ENCODE results near the gene ICAM2.

Gene ICAM2
- 72.9 to 108 reads per million in 2 donors for total RNA-seq

DNA sequence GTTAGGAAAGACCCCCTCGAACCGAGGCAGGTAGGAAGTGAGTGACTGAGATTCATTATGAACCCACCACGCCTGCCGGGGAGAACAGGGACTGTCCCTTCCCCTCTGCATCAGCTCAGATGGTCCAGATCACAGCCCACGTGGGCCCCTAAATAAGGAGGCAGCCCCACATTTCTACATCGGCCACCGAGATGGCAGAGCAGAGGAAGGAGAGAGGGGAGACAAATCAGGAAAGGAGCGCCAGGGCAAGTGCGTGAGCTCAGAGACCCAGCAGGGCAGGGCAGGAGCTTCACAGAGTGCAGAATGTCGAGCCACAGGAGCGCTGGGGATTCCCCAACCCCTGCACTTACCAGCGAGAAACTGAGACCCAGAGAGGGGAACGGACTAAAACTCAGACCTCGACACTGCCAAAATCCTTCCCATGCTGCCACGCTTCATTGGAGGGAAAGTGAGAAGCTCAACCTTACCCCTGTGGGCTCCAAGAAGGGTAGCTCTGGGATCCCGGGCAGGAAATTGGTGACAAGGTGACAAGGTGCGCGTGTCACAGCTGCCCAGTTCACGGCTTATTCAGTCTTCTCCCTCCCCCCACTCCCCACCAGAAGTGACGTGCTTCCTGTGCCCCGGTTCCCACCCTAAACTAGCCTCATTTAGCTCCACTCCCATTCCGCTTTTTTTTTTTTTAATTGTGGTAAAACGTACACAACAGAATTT is at the start of gene ICAM2:
Gene ICAM2, minus strand, starts transcription at position 578 of the 711 bp plus-strand sequence. CDS start 13,942 bp downstream, outside the sequence.
- peak; percentile 87 for DNase-seq

- no peak for DNase-seq
These were observed 49.8 kb upstream of the ICAM2 start for GRCh38 chr17:64070213-64070612.

- DNase-seq, result no peak
These were observed 48.7 kb upstream of the ICAM2 start for GRCh38 chr17:64069143-64069542.

- no peak for DNase-seq
These were observed 47.2 kb upstream of the ICAM2 start for GRCh38 chr17:64067657-64068056.

DNA sequence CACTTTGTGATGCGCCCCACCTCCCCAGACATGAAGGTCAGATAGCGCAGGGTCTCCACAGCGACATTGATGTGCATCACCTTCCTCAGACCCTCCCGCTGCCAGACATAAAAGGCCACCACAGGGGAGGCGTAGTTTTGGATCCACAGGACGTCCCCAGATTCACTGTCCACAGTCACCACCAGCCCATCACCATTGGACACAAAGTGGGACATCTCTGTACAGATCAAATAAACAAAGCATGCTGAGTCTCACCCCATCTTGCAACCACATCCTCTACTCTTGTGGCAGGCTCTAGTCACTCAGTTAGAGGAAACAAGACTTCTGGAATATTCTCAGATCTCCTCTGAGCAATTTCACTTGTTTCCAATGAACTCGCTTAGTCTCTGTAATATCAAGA is 46.3 kb upstream of the ICAM2 start:
- peak; percentile 34 for DNase-seq

DNA sequence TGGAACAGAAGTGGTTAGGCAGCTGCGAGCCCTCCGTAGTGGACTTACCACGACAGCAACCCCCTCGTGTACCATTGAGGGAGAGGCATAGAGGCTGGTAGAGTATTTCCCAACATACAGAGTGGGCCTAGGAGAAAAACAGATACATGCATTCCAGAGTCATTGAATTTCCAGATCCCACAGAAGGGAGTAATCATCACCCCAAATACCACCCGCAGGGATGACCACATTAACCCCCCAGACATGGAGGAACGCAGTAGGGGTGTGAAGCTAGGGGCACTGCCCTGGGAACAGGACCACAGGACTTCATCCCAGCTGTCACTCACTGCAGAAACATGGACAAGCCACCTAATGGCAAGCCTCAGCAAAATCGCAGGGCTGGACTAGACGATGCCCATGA is 44.7 kb upstream of the ICAM2 start:
- no peak for DNase-seq

DNA sequence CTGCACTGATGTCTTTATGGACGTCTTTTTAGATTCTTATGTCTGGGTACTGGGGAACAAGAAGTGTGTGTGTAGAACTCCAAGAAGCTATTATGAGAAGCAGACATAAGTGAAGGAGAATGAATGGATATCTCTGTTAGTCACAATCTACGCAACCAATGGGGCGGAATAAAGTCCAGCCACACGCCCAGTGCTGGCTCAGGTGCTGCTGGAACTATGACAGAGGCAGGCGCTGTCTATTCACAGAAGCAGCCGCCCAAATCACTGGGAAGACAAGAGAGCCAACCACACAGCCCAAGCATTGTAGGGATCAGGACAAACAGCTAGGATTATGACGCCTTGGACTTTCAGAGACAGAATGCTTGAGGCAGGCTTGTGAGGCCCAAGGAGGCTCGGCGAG is 43.9 kb upstream of the ICAM2 start:
- DNase-seq, result no peak

GRCh38 chr17:64063766-64064224 is 43.4 kb upstream of the ICAM2 start:
- DNase-seq, result peak; percentile 53

DNA sequence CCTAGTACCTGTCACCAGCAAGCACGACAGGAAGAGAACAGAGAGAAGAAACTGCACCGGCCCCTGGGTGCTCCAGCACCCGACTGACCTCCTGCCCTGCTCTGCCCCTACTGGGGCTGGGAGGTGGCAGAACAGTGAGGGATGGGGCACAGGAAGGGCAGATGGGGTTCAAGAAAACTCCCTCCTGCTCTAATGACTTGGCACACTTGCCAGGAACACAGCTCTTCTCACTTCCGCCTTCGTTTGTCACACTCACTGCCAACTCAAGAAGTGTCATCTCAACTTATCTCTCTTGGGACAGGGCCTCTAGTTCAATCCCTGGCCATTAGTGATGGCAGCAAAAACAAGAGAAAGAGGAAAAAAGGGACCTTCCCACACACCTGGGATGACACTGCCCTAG is 42.7 kb upstream of the ICAM2 start:
- DNase-seq, result no peak

DNA sequence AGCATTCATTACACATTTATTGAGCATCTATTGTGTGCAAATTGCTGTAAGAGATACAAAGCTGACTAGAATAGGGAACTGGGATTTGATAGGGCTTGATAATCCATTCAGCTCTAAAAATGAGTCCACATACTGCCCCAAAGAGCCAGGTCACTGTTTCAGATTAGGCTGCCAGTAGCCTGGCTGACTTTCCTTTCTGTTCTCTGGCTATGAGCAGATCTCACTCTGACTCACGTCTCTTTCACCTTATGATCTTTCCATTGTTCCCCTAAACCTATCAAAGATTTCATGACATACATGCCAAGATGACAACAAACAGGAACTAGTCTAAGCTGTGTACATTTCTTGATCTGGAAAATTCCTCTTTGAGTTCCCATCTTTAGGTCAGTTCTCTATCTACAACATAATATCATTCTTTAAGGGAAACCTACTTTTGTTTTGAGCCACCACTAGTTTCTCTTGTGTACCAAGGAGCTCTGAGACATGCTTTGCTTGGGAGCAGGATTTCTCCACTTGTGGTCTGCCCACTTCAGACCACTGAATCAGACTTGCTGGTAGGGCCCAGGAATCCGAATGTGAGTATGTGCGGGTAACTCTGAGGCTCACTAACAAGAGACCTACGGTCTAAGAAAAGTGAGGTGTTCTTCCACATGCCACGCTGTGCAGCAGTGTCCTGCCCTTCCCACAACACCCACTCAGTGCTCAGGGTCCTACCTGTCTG is 40.9 kb upstream of the ICAM2 start:
- DNase-seq, result no peak

DNA sequence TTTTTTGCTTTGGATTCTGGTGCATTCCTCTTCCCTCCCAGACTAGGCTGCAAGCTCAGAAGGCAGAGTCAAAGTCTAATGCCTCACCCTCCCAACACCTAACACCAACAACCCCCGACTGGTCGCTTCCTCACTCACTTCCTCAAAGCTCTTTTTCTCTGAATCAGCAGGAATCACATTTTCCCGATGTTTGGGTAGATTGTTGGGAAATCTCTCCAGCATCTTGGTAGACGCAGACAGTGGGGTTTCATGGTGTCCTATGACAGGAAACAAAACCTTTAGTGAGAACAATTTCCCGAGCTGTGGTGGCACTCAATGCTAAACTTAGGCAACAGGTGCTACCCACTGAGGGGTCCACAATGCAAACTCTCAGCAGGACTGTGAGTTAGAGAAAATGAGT is 39.9 kb upstream of the ICAM2 start:
- no peak for DNase-seq

DNA sequence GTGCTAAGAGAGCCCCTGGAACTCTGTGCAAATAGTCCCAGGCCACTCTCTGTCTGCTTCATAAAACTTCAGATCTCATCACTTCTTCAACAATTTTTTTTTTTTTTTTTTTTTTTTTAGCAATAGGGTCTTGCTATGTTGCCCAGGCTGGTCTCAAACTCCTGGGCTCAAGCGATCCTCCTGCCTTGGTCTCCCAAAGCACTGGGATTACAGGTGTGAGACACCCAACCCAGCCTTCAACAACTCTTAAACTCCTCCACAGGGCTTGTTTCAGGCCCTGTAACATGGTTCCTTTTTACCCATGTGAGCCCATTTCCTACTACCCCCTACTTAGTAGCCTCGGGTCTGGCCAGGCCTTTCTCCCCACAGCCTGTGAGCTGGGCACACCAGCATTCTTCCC is 39.3 kb upstream of the ICAM2 start:
- no peak for DNase-seq

- DNase-seq, result no peak
These were observed 38.2 kb upstream of the ICAM2 start for GRCh38 chr17:64058621-64059020.

GRCh38 chr17:64057701-64058263 is 37.3 kb upstream of the ICAM2 start:
- no peak for DNase-seq

DNA sequence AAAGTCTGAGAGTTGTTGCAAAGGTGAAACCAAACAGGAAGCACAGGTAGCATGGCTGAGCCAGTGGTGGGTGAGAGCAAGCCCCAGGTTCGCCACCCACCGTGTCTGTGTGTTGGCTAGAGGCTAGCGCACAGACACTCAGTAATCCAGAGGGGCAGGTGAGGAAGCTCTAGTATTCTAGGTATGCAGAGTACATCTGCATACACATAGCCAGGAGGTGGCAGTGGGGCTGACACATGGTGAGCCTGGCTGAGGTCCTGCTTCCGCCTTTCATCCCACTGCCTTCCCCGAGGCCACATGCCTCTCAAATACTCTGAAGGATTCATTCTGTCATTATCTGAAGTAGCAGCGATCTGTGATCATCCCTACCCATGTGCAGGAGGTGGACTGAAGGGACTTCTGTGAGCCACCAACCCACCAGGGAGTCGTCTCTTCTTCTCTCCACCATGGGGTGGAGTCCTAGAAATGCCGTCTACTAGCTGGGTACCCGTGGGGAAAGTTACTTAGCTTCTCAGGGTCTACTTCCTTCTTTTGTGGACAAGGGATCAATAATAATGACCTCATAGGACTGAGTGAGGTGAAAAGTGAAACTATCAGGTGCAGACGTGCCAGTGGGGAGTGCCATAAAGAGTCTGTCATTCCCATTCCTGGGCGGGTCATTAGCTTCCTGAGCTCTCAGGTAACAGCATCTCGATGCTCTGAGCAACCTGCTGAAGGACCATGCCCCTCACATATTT is 36.0 kb upstream of the ICAM2 start:
- no peak for DNase-seq

DNA sequence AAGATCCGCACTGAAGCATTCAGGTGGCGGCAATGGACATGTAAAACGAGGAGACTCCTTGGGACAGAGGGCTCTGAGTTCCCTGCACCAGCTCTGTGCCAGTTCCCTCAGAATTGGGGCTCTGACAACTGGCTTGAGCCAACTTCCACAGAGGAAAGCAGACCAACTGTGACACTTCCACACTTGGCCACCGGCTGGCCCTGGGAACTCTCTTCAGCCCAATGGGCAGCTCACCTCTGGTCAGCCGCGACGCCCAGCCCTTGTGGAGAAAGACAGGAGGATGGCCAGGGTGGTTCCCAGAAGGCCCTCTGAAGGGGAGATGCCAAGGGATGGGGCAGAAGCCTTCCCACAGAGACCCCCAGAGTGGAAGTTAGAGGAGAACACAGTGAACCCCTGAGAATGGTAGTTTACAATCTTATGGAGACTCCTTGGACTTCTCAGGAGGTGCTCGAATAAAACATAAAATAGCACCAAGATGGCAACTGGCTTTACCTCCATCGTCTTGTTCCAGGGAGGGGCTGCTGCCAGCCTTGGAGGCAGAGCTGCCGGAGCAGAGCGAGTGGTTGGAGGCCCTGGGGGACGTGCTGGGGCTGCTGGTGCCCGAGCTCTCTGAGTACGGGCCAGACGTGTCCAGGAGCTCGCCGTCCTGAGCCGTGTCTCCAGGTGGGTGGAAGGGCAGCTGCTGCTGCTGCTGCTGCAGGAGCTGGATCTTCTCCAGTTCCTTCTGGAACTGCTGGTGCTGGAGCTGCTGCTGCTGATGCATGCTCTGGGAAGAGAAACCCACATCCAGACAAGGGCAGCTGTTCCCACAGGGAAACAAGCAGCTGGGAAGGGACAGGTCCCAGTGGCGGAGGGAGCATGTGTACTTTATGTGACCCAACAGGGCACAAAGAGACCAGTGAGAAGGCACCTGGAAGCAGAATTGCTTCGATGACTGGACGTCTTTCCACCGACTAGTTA is 35.0 kb upstream of the ICAM2 start:
- no peak for DNase-seq

DNA sequence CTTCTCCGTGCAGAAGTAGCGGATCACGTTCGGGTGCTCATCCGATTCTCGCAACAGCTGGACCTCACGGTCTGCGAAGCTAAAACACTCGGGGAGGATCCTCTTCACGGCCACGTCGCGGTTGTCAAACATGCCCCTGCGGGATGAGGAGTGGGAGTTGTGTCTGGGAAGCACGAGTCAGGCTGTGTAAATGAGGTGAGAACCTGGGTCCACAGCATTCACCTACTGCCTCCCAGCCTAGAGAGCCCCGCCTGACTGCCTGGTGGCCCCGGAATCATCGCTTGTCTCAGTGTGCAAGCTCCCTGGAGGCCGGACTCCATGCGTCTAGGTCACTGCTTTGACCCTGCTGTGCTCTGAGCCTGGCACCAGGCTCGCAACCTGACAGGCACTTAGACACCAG is 33.9 kb upstream of the ICAM2 start:
- DNase-seq, result no peak

DNA sequence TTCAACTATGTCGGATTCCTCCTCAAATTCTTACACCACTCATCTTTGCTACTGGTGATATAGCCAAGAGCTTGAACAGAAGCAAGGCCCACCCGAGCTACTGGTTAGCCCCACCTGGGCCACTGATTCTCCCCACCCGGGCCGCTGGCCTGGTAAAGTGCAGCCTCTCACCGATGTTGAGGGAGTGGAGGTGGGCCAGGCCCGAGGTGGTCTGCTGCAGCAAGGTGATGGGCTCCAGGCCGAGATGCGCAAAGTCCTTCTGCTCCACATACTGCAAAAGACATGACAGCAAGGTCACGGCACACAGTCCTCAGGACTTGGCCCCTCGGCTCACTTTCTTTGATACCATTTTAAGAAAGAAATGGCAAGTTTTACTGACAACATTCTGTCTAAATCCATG is 32.7 kb upstream of the ICAM2 start:
- DNase-seq, result no peak

DNA sequence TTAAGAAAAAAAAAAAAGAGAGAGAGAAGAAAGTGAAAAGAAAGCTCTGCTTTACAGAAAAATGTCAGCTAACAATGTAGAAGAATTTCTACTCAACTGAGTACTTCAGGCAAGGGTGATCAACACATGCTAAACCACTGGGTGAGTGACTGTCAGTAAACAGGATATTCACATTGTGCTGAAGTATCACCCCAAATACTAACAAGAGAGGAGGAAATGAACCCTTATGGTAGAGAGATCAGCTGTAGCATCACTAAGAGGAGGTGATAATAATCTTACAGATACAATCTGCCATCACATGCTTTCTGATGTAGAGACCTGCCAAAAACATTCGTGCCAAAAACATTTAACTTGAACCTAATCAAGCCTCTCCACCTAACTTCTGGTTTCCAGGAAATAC is 30.7 kb upstream of the ICAM2 start:
- no peak for DNase-seq

GRCh38 chr17:64048805-64049204 is 28.4 kb upstream of the ICAM2 start:
- DNase-seq, result no peak

DNA sequence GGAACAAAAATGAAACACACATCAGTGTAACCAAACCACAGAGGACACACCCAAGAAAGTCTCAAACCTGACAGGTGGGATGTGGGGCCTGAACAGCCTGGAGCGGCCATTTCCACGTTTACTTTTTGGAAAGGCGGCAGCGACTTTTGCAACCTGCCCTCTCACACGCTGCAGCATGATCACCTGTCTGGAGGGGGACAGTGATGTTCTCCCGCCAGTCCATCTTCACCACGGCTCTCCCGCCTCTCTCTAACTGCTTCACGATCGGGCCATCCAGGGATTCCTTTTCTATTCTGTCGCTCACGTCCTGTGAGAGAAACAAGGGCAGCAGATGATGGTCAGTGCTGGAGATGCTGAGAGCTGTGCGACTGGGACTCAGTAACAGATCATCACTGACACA is 24.7 kb upstream of the ICAM2 start:
- DNase-seq, result no peak

Data from T-helper 9 cell (primary cell).